HepG2 (cell line): ENCODE results near the gene DLL4. TPM values are rescaled to one million over a fixed set of nuclear protein-coding genes. Genes with fewer than 3 reads are reported as not detected.

ENCODE experiments used
- ATF7-NPFF ChIP-seq: sonication (generic); formaldehyde crosslinking; IDR thresholded peaks from 2 replicates; pipeline ENCODE4 v1.8.1; 2023; ENCODE audit warnings: mild to moderate bottlenecking, low read depth, missing genetic modification reagents, moderate library complexity
- GMEB1 ChIP-seq: sonication (generic); formaldehyde crosslinking; IDR thresholded peaks from 2 replicates; pipeline ENCODE4 v1.5.1; 2020; ENCODE audit warnings: missing genetic modification reagents, mild to moderate bottlenecking, borderline replicate concordance
- IKZF4 ChIP-seq: sonication (generic); formaldehyde crosslinking; IDR thresholded peaks from 2 replicates; pipeline ENCODE4 v1.5.1; 2020; ENCODE audit warnings: borderline replicate concordance, mild to moderate bottlenecking, low read depth, missing genetic modification reagents; ENCODE audit errors: not compliant biosample characterization
- JUN ChIP-seq: sonication (generic); formaldehyde crosslinking; IDR thresholded peaks from 2 replicates; pipeline ENCODE4 v1.4.0; 2020; ENCODE audit warnings: mild to moderate bottlenecking, missing genetic modification reagents
- NBN ChIP-seq: fragments of 450-650 bp; conservative IDR thresholded peaks from 2 replicates; pipeline ENCODE4 v1.6.1; 2017
- SIX4 ChIP-seq: sonication (generic); formaldehyde crosslinking; IDR thresholded peaks from 2 replicates; pipeline ENCODE4 v1.4.0; 2020; ENCODE audit warnings: missing genetic modification reagents
- SMC3 ChIP-seq: IDR thresholded peaks from 2 replicates; pipeline ENCODE4 v1.6.1; 2011; ENCODE audit warnings: low read length, improper control_type of control experiment
- SMYD3 ChIP-seq: sonication (generic); formaldehyde crosslinking; IDR thresholded peaks from 2 replicates; pipeline ENCODE4 v1.8.1; 2023; ENCODE audit warnings: mild to moderate bottlenecking, missing genetic modification reagents
- SP4 ChIP-seq: sonication (generic); formaldehyde crosslinking; IDR thresholded peaks from 2 replicates; pipeline ENCODE4 v1.8.1; 2023; ENCODE audit warnings: mild to moderate bottlenecking, missing genetic modification reagents
- SRSF1 ChIP-seq: fragments of 200-400 bp; formaldehyde crosslinking; optimal IDR thresholded peaks from 2 replicates; pipeline ENCODE3; 2017; ENCODE audit warnings: mild to moderate bottlenecking, low read depth, low read length, moderate library complexity
- TEF ChIP-seq: sonication (generic); formaldehyde crosslinking; IDR thresholded peaks from 2 replicates; pipeline ENCODE4 v1.5.0; 2020; ENCODE audit warnings: missing genetic modification reagents
- ZFP90 ChIP-seq: sonication (generic); formaldehyde crosslinking; IDR thresholded peaks from 2 replicates; pipeline ENCODE4 v1.8.0; 2022; ENCODE audit warnings: missing genetic modification reagents, mild to moderate bottlenecking, inconsistent platforms, borderline replicate concordance
- ZNF10 ChIP-seq: sonication (generic); formaldehyde crosslinking; IDR thresholded peaks from 2 replicates; pipeline ENCODE4 v1.4.0; 2020; ENCODE audit warnings: mild to moderate bottlenecking, low read depth, missing genetic modification reagents, borderline replicate concordance
- ZNF225 ChIP-seq: sonication (generic); formaldehyde crosslinking; IDR thresholded peaks from 2 replicates; pipeline ENCODE4 v1.4.0; 2020; ENCODE audit warnings: mild to moderate bottlenecking, missing genetic modification reagents
- ZNF644 ChIP-seq: IDR thresholded peaks from 2 replicates; pipeline ENCODE4 v1.6.1; 2016; ENCODE audit warnings: low read depth
- ZNF776 ChIP-seq: sonication (generic); formaldehyde crosslinking; IDR thresholded peaks from 2 replicates; pipeline ENCODE4 v1.4.0; 2020; ENCODE audit warnings: mild to moderate bottlenecking, missing genetic modification reagents
- ZNF781 ChIP-seq: sonication (generic); formaldehyde crosslinking; IDR thresholded peaks from 2 replicates; pipeline ENCODE4 v1.5.1; 2020; ENCODE audit warnings: borderline replicate concordance, mild to moderate bottlenecking, missing genetic modification reagents; ENCODE audit errors: not compliant biosample characterization
- polyA plus RNA-seq, 8 experiments: library from polyadenylated mRNA; depleted of rRNA in 3 of 8; stranded (reverse) in 7 of 8; unstranded in 1 of 8; fragments of >200 nt; fragmentation: Illumina TruSeq in 4 of 8; extraction: Trizol in 4 of 8; gene quantifications; 2 replicates each; pipeline versions ENCODE4 v1.2.1 to v1.2.3, GENCODE V29; 2011 to 2016; ENCODE audit warnings: low read depth in 4 of 8, missing spikeins in 1 of 8, mixed read lengths in 1 of 8; ENCODE audit not compliant: insufficient read depth in 1 of 8
- total RNA-seq, 5 experiments: library from RNA; depleted of rRNA; stranded (reverse); fragments of >200 nt; fragmentation: Illumina TruSeq; extraction: Trizol; gene quantifications; 2 replicates each; pipeline ENCODE4 v1.2.3, GENCODE V29; 2016; ENCODE audit warnings: low read depth in 1 of 5
- TF ChIP-seq, protein P1 (sequence below): sonication (generic); formaldehyde crosslinking; IDR thresholded peaks from 2 replicates; pipeline ENCODE4 v1.8.0; 2022; ENCODE audit warnings: missing genetic modification reagents, mild to moderate bottlenecking, moderate library complexity, borderline replicate concordance
- TF ChIP-seq, protein P2 (sequence below): sonication (generic); formaldehyde crosslinking; IDR thresholded peaks from 2 replicates; pipeline ENCODE4 v1.4.0; 2020; ENCODE audit warnings: mild to moderate bottlenecking, missing genetic modification reagents
- TF ChIP-seq, protein P3 (sequence below): IDR thresholded peaks from 2 replicates; pipeline ENCODE4 v1.6.1; 2018; ENCODE audit warnings: missing genetic modification reagents, mild to moderate bottlenecking, missing compliant biosample characterization
- TF ChIP-seq, protein P4 (sequence below): IDR thresholded peaks from 2 replicates; pipeline ENCODE4 v1.6.1; 2016; ENCODE audit warnings: missing biosample characterization, missing genetic modification reagents, low read depth

DLL4 gene
- total and polyA plus RNA-seq, 2 of the 13 experiments (the other 11 are each of a cell fraction or from before 2014, with no cell fraction given): 0.20 to 0.25 TPM

- no peak for TF ChIP-seq TEF (CRISPR knock-in tag)
- no peak for TF ChIP-seq GMEB1 (CRISPR knock-in tag)
- TF ChIP-seq, protein P1, sequence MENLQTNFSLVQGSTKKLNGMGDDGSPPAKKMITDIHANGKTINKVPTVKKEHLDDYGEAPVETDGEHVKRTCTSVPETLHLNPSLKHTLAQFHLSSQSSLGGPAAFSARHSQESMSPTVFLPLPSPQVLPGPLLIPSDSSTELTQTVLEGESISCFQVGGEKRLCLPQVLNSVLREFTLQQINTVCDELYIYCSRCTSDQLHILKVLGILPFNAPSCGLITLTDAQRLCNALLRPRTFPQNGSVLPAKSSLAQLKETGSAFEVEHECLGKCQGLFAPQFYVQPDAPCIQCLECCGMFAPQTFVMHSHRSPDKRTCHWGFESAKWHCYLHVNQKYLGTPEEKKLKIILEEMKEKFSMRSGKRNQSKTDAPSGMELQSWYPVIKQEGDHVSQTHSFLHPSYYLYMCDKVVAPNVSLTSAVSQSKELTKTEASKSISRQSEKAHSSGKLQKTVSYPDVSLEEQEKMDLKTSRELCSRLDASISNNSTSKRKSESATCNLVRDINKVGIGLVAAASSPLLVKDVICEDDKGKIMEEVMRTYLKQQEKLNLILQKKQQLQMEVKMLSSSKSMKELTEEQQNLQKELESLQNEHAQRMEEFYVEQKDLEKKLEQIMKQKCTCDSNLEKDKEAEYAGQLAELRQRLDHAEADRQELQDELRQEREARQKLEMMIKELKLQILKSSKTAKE (CRISPR knock-in tag): no peak
- TF ChIP-seq SMYD3 (CRISPR knock-in tag): no peak
- no peak for TF ChIP-seq SRSF1
- TF ChIP-seq NBN: no peak
- no peak for TF ChIP-seq ATF7-NPFF
- no peak for TF ChIP-seq JUN (CRISPR knock-in tag)
- no peak for TF ChIP-seq ZFP90 (CRISPR knock-in tag)
- no peak for TF ChIP-seq SMC3
- TF ChIP-seq ZNF781 (CRISPR knock-in tag): peak; percentile 54
- no peak for TF ChIP-seq ZNF10 (CRISPR knock-in tag)
- TF ChIP-seq, protein P2, sequence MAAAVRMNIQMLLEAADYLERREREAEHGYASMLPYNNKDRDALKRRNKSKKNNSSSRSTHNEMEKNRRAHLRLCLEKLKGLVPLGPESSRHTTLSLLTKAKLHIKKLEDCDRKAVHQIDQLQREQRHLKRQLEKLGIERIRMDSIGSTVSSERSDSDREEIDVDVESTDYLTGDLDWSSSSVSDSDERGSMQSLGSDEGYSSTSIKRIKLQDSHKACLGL (CRISPR knock-in tag): peak; percentile 41; the same call in 1 of the 2 replicates
- no peak for TF ChIP-seq SIX4 (CRISPR knock-in tag)
- no peak for TF ChIP-seq ZNF776
- no peak for TF ChIP-seq ZNF644
- TF ChIP-seq, protein P3, sequence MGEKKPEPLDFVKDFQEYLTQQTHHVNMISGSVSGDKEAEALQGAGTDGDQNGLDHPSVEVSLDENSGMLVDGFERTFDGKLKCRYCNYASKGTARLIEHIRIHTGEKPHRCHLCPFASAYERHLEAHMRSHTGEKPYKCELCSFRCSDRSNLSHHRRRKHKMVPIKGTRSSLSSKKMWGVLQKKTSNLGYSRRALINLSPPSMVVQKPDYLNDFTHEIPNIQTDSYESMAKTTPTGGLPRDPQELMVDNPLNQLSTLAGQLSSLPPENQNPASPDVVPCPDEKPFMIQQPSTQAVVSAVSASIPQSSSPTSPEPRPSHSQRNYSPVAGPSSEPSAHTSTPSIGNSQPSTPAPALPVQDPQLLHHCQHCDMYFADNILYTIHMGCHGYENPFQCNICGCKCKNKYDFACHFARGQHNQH (CRISPR knock-in tag): 0 out of 2 replicates have a peak, but pooled peaks have one; percentile 17
- no peak for TF ChIP-seq SP4
- no peak for TF ChIP-seq ZNF225 (CRISPR knock-in tag)
- no peak for TF ChIP-seq IKZF4 (CRISPR knock-in tag)
- TF ChIP-seq, protein P4, sequence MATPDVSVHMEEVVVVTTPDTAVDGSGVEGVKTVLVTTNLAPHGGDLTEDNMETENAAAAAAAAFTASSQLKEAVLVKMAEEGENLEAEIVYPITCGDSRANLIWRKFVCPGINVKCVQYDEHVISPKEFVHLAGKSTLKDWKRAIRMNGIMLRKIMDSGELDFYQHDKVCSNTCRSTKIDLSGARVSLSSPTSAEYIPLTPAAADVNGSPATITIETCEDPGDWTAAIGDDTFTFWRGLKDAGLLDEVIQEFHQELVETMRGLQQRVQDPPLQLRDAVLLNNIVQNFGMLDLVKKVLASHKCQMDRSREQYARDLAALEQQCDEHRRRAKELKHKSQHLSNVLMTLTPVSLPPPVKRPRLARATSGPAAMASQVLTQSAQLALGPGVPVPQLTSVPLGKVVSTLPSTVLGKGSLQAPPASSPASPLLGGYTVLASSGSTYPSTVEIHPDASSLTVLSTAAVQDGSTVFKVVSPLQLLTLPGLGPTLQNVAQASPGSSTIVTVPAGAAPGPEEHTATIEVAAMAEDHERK: no peak
Observed at GRCh38 chr15:40932649-40933516, 3.7 kb downstream of the DLL4 start (continued).
